ENCODE results near the gene WDR20. TPM values are rescaled to one million over a fixed set of nuclear protein-coding genes. Genes with fewer than 3 reads are reported as not detected.

The WDR20 gene
- total RNA-seq, 4 donors from 2014 or later = 21.3 to 31.3 (median 24.6) TPM

DNA sequence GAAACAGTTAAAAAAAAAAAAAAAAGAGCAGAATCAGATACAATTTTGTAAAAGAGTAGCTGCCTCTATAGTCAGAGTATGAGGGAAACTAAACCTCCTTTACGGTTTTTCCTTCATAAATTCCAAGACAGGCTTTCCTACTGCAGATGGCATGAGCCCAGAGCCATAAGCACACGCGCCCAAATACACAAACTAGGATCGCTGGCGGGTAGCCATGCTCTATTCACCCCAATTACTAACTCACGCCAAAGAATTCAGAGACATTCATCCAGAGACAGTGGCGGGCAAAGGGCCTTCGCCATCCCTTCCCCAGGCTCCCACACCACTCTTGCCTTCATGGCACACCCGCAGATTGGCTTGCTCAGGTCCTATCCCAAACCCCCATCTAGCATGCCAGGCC, 117.0 kb downstream of the WDR20 start:
- 75 to 92% methylated on average over 3 to 9 of the region's 9 CpGs for WGBS, 2 donors (ENCODE audit: low coverage in 1 of 2)
- no peak for TF ChIP-seq POLR2A (IDR thresholded peaks at IDR 0.05)
- TF ChIP-seq EP300 (IDR thresholded peaks at IDR 0.05; ENCODE audit: low read depth) = no peak
- TF ChIP-seq, protein P1, sequence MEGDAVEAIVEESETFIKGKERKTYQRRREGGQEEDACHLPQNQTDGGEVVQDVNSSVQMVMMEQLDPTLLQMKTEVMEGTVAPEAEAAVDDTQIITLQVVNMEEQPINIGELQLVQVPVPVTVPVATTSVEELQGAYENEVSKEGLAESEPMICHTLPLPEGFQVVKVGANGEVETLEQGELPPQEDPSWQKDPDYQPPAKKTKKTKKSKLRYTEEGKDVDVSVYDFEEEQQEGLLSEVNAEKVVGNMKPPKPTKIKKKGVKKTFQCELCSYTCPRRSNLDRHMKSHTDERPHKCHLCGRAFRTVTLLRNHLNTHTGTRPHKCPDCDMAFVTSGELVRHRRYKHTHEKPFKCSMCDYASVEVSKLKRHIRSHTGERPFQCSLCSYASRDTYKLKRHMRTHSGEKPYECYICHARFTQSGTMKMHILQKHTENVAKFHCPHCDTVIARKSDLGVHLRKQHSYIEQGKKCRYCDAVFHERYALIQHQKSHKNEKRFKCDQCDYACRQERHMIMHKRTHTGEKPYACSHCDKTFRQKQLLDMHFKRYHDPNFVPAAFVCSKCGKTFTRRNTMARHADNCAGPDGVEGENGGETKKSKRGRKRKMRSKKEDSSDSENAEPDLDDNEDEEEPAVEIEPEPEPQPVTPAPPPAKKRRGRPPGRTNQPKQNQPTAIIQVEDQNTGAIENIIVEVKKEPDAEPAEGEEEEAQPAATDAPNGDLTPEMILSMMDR (IDR thresholded peaks at IDR 0.05) = no peak
- no peak for TF ChIP-seq POLR2AphosphoS5 (IDR thresholded peaks at IDR 0.05)
- intact Hi-C loops (cut with DNase I; ENCODE audit: low total_unique reads) (no loop called here), in situ Hi-C loops (cut with MboI; ENCODE audit: low pct_ligation_motif_present in 1 of 4, low pct_unique_long_range_greater_than_20kb in 1 of 4, low sequenced_read_pairs in 3 of 4) (no loop called here)
- Histone ChIP-seq H3K36me3 (no peaks in the 10 kb centered on the region), H3K27ac (no peak overlapping the region), H3K9me3 (no peaks in the 10 kb centered on the region), H3K4me1 (no peaks in the 10 kb centered on the region), H3K4me3 (no peak overlapping the region), H3K27me3 (no peaks in the 10 kb centered on the region)
- DNase-seq = no peak

DNA sequence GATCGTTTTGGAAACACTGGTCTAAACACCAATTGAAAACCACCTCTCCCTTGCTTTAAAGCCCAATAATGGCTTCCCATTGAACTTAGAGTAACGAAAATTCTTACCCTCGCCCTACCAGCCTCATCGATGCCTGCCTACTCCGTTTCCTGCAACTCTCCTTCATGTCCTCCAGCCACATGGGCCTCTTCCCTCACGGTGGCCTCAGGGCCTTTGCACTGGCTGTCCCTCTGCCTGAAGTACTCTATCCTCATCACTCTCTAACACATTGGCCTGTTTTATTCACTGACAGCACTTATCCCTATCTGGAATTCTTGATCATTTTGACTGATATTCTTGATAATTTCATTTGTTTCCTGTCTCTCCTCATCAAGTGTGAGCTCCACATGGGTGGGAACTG, 118.4 kb downstream of the WDR20 start:
- Histone ChIP-seq H3K4me1 (no peaks in the 10 kb centered on the region), H3K4me3 (no peak overlapping the region), H3K27ac (no peak overlapping the region), H3K36me3 (no peaks in the 10 kb centered on the region), H3K27me3 (no peaks in the 10 kb centered on the region), H3K9me3 (no peaks in the 10 kb centered on the region)
- whole genome bisulfite sequencing, 2 donors (ENCODE audit: low coverage in 1 of 2) = 86 to 92% methylated on average over 6 of the region's 6 CpGs
- intact Hi-C loops (cut with DNase I; ENCODE audit: low total_unique reads) = no loop called here
- in situ Hi-C loops (cut with MboI; ENCODE audit: low pct_ligation_motif_present in 1 of 4, low pct_unique_long_range_greater_than_20kb in 1 of 4, low sequenced_read_pairs in 3 of 4) = no loop called here
- TF ChIP-seq EP300 (IDR thresholded peaks at IDR 0.05; ENCODE audit: low read depth) = no peak
- no peak for TF ChIP-seq POLR2AphosphoS5 (IDR thresholded peaks at IDR 0.05)
- no peak for TF ChIP-seq POLR2A (IDR thresholded peaks at IDR 0.05)
- TF ChIP-seq, protein P1 (IDR thresholded peaks at IDR 0.05) = no peak
- no peak for DNase-seq

Other genes with a start within 250 kb of the WDR20 start
- gene DYNC1H1, start 175.3 kb upstream of the WDR20 start, total RNA-seq = 100 to 1,000 TPM; 471 to 647 (median 482) TPM
- gene HSP90AA1, start 52.9 kb upstream of the WDR20 start, total RNA-seq = 100 to 1,000 TPM; 112 to 347 (median 235) TPM
- 10 to 100 TPM in 2 of 4 donors, 1 to 10 TPM in 2; 3.0 to 16.0 (median 11.1) TPM for gene MOK, start 165.3 kb downstream of the WDR20 start, total RNA-seq
- gene ZNF839, start 179.8 kb downstream of the WDR20 start, total RNA-seq = 10 to 100 TPM in 3 of 4 donors, 1 to 10 TPM in 1; 6.7 to 14.1 (median 11.1) TPM
- 10 to 100 TPM; 10.5 to 32.0 (median 19.0) TPM for gene CINP, start 223.0 kb downstream of the WDR20 start, total RNA-seq
- 10 to 100 TPM; 12.6 to 47.4 (median 17.9) TPM for gene TECPR2, start 223.0 kb downstream of the WDR20 start, total RNA-seq